HG03108 (cell line): ENCODE results near the gene PSAP.
"Not testable (repeated sequence)": the region's sequence is repeated elsewhere in the genome, so short reads cannot be mapped to it uniquely, and the experiment has no call there.

Experiments used
- ATAC-seq: cut with Tn5 transposase; IDR thresholded peaks from one replicate; pipeline ENCODE4 v1.9.1; 2021; ENCODE audit warnings: moderate library complexity; ENCODE audit not compliant: unreplicated experiment

The PSAP gene

DNA sequence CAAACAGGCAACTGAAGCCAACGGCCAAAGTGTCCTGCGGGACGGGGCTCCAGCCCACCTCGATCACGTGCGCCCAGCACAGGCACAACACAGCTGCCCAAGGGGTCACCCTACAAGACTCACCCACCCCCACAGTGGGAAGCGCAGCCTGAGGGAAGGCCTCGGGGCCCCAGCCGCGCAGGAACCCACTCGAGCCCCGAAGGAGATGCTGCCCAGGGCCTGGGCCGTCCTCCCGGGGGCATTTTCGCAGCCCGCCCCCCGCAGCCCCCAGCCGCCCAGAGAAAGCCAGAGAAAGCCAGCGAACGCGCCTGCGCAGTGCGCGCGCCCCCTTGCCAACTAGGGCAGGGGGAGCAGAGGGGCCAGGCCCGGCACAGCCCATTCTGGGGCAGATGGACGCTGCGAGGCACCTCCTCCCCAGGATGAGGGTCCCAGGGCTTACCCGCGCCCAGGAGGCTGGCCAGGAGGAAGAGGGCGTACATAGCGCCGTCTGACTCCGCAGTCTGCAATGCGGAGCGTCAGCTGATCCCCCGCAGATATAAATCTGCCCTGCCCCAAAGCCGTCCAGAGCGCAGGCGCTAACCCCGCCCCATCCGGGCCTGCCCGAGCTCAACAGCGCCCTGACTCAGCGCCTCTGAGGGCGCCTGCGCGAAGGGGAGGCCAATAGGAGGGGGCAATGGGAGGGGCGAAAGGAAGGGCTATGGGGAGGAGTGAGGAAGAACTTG is at the start of gene PSAP:
Gene PSAP, minus strand, starts transcription at position 509 of the 722 bp plus-strand sequence. Its CDS starts 30 bp downstream, at position 479.
- peak; percentile 95 for ATAC-seq

DNA sequence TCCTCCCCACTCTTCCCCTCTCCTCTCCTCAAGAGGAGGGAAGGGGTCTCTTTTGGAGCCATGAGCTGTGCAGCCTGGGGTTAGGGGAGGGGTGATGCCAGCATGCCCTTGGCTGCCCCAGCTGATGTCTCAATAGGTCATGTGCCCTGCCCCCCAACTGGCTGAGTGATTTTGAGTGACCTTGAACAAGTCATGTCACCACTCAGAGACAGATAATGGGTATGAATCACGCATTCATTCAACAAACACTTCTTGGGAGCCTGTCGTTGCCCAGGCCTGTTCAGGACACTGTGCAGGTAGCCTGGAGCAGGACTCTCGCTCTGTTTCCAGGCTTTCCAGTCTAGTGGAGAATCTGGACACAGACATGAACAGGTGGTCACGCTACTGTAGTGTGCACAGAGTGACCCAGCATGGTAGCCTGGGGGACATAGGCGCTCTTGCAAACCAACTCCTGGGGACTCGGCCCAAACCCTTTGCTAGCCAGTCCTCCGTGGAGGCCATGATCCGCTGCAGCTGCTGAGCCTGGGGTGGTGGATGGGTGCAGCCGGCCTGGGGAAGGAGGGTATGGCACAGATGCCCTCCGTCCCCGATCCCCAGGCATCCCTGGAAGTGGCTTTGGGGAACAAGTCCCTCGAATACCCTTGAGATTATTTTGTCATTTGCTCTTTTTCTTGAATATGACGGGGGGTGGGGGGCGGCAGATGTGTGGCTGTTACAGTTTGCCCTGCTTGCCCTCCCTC is 49.6 kb upstream of the PSAP start:
- ATAC-seq = no peak

DNA sequence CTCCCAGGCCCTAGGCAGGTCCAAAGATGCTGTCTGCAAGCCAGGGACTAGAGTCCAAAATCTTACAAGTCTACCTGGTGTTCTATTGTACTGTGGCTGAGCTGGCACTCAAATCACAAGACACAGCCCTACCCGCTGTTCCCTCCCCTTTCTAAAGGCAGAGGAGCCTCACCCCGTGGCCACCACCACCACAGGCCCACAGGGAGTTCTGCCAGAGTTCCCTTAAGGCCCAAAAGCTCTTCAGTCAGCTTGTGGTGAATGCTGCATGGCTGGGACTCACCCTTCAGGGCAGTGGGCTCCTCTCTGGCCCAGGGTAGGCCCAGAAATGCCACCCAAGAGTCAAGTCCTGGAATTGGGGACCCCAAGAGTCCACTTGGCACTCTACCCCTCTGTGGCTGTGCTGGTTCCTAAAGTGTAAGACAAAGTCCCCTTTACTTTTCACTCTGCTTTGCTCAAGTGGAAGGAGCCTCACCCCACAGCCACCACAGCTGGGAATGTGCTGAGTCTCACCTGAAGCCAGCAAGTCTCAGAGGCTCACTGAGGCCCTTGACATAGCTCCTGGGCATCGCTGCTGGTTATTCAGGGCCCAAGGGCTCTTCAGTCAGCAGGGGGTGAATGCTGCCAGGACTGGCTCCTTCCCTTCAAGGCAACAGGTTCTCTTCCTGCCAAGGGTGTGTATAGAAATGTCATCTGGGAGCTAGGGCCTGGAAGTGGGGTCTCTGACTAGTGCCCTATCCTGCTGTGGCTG is 48.8 kb upstream of the PSAP start:
- ATAC-seq = no peak

DNA sequence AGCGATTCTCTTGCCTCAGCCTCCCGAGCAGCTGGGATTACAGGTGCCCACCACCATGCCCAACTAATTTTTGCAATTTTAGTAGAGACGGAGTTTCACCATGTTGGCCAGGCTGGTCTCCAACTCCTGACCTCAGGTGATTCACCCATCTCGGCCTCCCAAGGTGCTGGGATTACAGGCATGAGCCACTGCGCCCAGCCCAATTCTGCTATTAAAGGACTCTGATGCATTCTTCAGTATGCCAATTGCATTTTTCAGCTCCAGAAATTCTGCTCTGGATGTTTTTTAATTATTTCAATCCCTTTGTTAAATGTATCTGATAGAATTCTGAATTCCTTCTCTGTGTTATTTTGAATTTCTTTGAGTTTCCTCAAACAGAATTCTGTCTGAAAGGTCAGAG is 47.3 kb upstream of the PSAP start:
- not testable (repeated sequence) for ATAC-seq

DNA sequence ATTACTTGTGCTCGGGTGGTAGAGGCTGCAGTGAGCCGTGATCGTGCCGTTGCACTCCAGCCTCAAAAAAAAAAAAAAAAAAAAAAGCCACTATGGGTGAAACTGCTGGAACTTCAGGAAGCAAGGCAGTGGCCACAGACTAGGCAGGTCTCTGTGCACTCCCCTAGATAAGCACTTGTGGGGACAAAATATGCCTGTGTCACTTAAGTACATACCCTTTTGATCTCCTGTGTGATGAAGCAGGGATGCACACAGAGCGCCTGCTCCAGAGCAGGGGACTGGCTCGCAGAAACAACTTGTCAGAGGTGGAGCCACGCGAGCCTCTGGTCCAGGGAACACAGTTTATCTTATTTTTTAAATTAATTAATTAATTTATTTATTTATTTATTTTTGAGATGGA is 42.9 kb upstream of the PSAP start:
- no peak for ATAC-seq

DNA sequence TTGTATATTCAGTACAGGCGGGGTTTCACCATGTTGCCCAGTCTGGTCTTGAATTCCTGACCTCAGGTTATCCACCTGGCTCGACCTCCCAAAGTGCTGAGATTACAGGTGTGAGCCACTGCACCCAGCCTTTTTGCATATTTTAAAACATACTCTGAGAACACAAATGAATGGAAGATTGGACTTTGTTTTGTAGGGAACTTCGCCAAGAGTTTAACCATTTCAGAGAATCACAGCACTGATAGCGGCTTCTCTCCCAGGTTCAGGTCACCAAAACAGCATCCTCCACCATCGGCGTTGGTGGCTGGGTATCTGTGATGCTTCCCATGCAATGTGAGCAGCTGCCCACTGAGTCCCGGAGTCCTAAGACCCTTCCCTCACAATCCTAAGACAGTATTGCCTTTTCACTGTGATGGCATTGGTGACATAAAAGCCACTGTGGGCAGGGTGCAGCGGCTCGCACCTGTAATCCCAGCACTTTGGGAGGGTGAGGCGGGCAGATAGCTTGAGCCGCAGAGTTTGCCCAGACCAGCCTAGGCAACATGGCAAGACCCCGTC is 42.3 kb upstream of the PSAP start:
- ATAC-seq = no peak

DNA sequence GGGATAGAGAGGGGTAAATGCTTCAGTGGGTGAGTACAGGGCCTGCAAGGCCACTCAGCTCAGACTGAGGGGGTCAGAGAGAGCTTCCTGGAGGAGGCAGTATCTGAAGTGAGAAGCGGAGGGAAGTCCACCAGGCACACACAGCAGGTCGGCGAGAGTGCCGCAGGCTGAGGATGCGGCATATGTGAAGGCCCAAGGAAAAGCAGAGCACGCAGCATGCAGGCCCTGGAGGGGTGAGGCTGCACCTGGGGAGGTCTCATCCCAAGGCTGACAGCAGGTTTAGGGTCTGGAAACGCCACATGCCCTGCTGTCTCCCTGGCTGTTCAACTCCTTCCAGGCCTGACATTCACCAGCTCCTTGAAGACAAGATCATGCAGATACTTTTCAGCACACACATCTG is 40.4 kb upstream of the PSAP start:
- no peak for ATAC-seq

DNA sequence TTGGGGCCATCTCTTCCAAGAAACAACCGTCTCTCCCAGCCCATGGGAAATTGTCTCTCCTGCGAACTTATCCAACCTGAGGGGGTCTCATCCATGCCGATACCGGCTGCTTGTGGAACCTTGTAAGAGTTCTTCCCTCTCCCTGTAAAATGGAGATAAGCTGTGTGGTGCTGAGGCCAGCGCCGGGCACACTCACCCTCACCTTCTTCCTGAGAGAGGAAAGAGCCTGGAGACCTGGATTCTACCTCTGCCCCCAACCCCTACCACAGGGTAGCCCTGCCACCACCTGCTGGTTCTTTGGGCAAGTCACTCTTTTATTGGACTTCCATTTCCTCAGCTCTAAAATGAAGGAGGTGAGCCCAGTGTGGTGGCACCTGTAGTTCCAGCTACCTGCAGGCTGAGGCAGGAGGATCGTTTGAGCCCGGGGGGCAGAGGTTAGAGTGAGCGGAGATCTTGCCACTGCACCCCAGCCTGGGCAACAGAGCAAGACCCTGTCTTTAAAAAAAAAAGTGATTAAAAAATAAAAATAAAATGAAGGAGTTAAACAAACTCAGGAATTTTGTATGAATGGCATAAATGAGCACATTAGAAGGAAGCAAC is 38.4 kb upstream of the PSAP start:
- no peak for ATAC-seq

DNA sequence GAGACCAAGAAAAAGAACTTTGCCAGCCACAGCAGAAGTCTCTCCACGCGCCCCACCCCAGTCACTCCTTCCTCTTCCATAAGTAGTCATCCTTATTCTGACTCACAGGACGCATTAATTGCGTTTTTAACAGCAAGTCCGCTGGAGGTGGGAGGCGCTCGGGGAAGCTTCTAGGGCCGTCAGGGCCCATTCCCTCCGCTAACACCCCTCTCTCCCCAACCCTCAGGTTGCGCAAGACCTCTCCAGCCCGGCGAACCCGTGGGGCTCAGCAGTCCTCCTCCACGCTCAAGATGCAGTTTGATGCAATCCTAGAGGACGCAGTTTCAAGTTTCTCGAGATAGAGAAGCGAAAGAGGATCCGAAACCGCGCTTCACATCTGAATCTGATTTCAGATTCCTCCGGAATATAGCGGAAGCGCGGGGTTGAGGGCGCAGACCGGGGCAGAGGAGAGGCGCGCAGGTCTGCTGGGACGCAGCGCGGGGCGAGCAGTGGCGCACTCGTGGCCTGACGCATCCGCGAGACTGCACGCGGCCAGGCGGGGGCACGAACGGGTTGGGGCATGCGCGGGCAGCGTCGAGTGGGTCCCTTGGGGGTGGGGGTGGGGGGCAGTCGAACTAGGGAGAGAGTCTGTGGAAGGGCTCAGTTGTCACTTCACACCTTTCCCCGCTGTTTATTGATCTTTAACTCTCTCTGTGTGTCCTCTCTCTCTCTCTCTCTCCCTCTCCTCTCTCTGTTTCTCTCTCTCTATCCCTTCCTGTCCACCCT is 37.8 kb upstream of the PSAP start:
- ATAC-seq = peak; percentile 86

DNA sequence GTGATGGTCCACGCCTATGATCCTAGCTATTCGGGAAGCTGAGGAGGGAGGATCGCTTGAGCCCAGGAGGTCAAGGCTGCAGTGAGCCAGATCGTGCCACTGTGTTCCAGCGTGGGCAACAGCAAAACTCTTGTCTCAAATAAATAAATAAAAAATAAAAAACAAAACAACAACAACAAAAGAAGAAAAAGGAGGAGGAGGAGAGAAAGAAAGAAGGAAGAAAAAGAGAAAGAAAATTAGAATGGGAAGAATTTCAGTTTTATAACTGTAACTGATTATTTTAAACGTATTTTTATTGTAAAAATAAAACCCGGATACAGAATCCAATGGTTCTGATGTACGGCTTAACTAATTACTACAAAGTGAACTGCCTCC is 37.2 kb upstream of the PSAP start:
- no peak for ATAC-seq

DNA sequence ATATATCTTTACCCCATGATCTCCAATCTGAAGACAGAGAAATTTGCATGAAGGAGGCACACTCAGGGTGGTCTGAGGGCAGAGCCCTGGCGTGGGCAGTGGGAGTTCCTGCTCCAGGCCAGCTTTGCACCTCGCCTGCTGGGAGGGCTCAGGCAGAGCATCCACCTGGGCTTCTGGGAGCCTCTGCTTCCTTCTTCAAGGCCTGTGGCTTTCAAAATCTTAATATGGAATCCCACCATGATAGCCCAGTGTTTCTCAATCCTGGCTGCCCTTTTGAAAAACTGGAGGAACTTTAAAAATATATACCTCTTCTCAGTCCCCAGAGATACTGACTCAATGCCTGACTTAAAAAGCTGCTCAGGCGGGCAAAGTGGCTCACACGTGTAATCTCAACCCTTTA is 36.7 kb upstream of the PSAP start:
- ATAC-seq = no peak

DNA sequence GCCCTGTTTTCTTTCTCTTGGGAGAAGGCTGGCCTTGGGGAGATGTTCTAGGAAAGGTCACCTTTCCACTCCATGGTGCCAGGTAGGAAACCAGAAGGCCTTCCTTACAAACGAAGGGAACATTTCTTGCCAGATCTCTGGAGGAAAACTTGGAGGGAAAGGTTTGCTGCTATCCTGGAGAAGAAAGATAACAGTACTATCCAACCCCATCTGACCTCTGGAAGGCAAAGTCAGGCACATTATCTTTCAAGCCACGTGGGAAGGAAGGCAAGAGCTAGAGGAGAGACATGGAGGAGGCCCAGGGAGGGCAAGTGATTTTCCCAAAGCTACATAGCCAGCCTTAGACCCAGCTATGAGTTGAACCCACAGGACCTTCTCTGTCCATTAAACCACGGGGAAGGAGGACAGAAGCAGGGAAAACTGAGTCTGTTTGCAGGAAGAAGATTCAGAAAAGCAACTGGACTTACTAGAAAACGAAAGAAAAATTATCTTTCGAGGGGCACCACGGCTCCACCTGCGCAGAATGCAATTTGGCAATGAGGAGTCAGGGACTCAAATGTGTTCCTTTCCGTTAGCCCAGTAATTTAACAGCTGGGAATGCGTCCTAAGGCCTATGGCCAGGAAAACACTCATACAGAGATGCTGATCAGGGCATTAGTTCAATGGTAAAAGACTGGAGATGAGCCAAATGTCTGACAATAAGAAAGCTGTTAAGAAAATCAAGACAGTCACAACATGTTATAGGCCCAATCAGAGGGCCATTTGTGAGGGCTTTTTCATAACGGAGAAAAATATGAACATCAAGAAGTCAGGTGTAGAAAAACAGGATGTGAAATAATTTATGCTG is 32.0 kb upstream of the PSAP start:
- ATAC-seq = no peak

DNA sequence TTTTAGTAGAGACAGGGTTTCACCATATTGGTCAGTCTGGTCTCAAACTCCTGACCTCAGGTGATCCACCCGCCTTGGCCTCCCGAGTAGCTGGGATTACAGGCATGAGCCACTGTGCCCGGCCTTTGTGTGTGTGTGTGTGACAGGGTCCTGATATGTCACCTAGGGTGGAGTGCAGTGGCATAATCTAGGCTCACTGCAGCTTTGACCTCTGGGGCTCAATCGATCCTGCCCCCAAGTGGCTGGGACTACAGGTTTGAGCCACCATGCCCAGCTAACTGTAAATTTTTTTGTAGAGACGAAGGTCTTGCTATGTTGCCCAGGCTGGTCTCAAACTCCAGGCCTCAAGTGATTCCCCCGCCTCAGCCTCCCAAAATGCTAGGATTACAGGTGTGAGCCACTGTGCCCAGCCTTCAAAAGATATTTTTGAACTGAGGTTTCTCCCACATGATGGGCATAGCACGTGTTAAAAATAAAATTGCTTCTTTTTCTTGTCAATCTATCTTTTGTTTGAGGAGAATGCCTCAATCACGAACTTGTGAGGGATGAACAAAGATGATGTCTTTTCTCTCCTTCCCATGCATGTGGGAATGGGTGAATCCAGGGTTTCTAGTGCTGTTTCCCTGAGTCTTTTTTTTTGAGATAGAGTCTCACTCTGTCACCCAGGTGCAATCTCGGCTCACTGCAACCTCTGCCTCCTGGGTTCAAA is 30.8 kb upstream of the PSAP start:
- ATAC-seq = no peak

DNA sequence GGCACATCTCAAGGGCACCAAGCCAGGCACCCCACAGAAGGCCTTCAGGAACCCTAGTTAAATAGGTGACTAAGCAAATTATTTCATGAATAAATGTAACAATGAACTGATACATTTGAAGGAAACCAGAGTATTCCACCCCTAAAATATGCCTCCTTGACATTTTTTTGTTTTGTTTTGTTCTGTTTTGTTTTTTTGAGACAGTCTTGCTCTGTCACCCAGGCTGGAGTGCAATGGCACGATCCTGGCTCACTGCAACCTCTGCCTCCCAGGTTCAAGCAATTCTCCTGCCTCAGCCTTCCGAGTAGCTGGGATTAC is 30.2 kb upstream of the PSAP start:
- not testable (repeated sequence) for ATAC-seq

DNA sequence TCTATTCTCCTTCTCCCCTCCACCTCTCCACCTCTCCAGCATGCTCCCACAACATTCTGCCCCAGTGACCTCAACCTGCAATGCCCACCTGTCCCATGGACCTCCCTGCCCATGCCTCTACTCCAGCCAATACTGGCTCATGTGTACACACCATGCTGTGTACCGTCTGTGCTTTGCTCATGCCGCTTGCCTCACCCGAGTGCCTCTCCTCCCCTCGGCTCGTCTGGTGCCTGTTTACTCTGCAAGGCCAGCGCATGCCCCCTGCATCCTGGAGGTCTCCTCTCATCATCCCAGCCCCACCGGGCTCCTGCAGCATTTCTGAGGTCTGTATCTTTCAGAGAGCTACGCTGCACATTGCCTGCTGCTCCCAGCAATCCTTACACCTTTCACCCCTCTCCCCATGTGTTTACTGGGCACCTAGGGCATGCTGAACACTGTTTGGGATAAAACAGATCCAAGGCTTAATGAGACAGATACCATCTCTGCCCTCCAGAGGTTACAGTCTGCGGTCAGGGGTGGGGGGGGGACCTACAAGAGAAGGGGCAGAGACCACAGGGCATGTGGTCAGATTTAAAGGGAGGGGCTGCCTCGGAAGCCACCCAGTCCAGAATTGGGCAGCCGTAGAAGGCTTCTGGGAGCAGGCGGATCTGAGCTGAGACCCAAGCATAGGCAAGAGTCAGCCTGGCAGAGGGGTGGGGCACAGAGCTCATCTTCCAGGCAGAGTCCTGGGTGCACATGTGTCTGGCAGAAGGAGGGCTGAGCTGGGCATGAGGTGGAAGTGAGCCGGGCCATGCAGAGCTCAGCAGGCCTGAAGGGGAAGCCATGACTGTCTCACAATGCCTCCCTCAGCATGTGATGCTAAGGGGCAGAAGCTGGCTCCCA is 29.6 kb upstream of the PSAP start:
- no peak for ATAC-seq

DNA sequence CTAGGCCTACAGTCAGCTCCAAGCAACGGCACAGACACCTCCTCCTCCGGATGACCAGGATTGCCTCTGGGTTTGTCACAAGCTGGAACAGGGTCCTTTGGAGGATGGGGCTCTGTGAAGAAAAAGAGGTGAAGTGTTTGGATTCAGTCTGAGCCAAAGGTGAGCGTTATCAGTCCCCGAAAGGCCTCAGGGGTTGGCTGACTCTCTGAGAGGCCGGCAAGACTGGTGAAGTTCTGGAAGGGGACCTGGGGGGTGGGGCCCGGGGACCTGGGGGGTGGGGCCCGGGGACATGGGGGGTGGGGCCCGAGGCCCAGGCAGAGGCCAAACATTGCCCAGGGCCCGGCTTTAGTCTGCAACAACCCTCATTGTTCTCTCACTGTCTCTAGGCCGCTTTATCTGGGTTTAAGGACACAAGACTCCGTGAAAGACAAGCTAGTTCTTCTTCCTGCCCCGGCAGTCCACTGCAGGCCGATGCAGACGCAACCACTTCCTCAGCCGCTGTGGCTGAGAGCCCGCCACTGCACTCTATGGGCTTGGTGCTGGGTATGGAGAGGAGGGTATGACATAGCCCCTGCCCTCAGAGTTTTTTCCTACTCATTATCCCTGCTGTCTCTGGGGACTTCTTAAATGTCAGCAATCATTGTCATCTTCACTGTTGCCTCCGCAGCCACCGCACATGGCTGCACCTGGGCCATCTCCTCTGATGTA is 27.4 kb upstream of the PSAP start:
- no peak for ATAC-seq

DNA sequence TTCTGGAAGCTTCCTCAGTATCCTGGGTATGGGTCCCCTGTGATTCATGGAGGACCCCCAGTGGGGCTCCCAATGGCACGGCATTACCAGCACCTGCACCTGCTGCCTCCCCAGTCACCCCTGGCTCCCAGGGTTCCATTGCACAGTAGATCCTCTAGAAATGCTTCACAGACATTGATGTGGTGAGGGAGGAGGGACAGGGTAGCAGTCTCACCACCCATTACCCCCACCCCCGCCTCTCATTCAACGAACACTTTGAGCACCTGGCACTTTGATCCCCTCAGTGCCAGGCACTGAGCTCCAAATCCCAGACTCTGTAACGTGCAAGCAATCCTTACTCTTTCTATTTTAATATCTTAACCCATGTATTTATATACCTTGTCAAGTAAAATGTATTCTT is 26.8 kb upstream of the PSAP start:
- no peak for ATAC-seq
